Left kidney (tissue), 8 donors: ENCODE measurements around the gene ZFR. TPM values are rescaled to one million over a fixed set of nuclear protein-coding genes. Genes with fewer than 3 reads are reported as not detected.

Experiments
- DNase-seq: peaks from one replicate; pipeline ENCODE4 v3.0.0-alpha.2; 2013
- long read RNA-seq, 8 donors: transcript quantifications; one replicate each; lab custom pipeline, GENCODE V29; 2026
- polyA plus RNA-seq: library from polyadenylated mRNA; unstranded; fragments of 120-200 nt; gene quantifications from one replicate; pipeline ENCODE4 v1.2.1, GENCODE V29; 2013; ENCODE audit not compliant: insufficient read length

ZFR gene
- polyA plus RNA-seq, result 134 TPM
- long read RNA-seq, donor 1, transcript ZFR-204 (6 exons, 1,159 nt), result major isoform, 5 of 42 reads
- long read RNA-seq, donor 1, partial matches to known transcripts, result 33 of 42 reads
- long read RNA-seq, donor 1, other reads (novel, unspliced or antisense), result 0 of 42 reads
- long read RNA-seq, donor 2, full-length matches to known transcripts, result 24 of 52 reads
- long read RNA-seq, donor 2, partial matches to known transcripts, result 28 of 52 reads
- long read RNA-seq, donor 2, other reads (novel, unspliced or antisense), result 0 of 52 reads
- long read RNA-seq, donor 3, full-length matches to known transcripts, result 18 of 36 reads
- long read RNA-seq, donor 3, partial matches to known transcripts, result 18 of 36 reads
- long read RNA-seq, donor 3, other reads (novel, unspliced or antisense), result 0 of 36 reads
- long read RNA-seq, donor 4, partial matches to known transcripts, result 0 of 1 reads
- long read RNA-seq, donor 4, other reads (novel, unspliced or antisense), result 0 of 1 reads
- long read RNA-seq, donor 5, full-length matches to known transcripts, result 23 of 41 reads
- long read RNA-seq, donor 5, partial matches to known transcripts, result 18 of 41 reads
- long read RNA-seq, donor 5, other reads (novel, unspliced or antisense), result 0 of 41 reads
- long read RNA-seq, donor 6, full-length matches to known transcripts, result 15 of 39 reads
- long read RNA-seq, donor 6, partial matches to known transcripts, result 24 of 39 reads
- long read RNA-seq, donor 6, other reads (novel, unspliced or antisense), result 0 of 39 reads
- long read RNA-seq, donor 7, full-length matches to known transcripts, result 24 of 1,002 reads
- long read RNA-seq, donor 7, partial matches to known transcripts, result 399 of 1,002 reads
- long read RNA-seq, donor 7, other reads (novel, unspliced or antisense), result 579 of 1,002 reads
- long read RNA-seq, donor 8, full-length matches to known transcripts, result 10 of 21 reads
- long read RNA-seq, donor 8, partial matches to known transcripts, result 11 of 21 reads
- long read RNA-seq, donor 8, other reads (novel, unspliced or antisense), result 0 of 21 reads

GRCh38 chr5:32444431-32445286 lies at the start of gene ZFR:
Gene ZFR (minus strand): TSS chr5:32444740. CDS start chr5:32444658, 82 bp downstream.
- DNase-seq, result peak; percentile 91

- no peak for DNase-seq
Observed at GRCh38 chr5:32490972-32491557, 46.5 kb upstream of the ZFR start.

DNA sequence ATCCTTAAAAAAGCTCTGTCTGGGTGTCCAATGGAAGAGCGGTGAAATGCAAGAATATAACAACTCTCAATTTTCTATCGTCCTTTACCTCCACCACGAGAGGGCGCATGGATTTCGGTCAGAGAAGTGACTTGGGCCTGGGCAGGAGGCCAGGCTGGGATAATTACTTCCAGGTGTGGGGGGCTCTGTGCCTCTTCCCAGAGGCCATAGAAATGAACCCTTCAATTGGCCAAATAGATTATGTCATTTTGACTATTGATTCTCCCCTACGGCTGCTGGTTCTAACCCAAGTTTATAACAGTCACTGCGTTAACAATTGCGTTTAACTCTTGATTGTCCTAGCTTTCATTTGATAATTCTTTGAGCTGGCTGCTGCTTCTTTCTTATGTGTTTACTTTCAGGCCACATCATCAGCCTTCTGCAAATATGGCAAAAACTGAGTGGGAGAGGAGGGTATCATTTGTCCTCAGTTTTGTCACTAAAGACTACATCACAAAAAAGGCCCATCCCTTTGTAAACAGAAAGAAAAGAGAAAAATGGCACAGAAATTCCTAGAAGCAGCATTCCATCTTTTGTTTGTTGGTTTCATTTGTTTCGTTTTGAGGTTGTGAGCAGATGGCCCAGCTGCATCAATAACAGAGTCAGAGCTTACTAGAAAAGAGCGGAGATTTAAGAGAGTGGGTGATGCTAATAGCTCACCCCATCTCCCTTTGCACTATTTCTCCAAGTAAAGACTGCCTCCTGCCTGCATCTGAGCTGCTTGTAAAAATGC lies 45.4 kb upstream of the ZFR start:
- DNase-seq, result peak; percentile 83

DNA sequence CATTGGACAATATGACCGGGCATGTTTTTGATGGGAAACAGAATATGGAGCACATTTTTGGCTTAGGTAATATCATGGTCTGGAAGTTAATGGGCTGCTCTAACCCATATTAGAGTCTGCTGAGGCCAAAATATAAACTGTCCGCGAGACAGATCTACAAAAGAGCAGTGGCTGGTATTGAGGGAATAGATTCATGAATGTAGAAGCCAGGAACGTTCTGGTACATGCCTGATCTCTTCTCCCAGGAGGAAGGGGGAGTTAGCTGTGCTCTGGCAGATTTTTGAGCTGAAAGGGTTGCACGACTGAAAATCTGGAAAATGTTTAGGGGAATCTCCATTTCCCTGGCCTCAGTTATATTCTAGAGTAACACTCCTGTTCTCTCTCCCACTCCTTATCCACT lies 42.9 kb upstream of the ZFR start:
- no peak for DNase-seq

DNA sequence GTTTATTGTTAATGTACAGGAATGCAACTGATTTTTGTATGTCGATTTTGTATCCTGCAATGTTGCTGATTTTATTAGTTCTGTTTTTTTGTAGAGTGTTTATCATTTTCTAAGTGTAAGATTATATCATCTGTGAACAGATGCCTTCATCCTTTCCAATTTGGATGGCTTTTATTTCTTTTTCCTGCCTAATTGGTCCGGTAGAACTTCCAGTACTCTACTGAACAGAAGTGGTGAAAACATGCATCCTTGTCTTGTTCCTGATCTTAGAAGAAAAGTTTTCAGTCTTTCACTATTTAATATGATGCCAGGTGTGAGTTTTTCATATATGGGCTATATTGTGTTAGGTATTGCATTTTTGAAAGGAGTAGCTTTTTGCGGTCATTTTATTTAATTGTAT lies 42.5 kb upstream of the ZFR start:
- no peak for DNase-seq

GRCh38 chr5:32482193-32482592 lies 37.7 kb upstream of the ZFR start:
- DNase-seq, result no peak

DNA sequence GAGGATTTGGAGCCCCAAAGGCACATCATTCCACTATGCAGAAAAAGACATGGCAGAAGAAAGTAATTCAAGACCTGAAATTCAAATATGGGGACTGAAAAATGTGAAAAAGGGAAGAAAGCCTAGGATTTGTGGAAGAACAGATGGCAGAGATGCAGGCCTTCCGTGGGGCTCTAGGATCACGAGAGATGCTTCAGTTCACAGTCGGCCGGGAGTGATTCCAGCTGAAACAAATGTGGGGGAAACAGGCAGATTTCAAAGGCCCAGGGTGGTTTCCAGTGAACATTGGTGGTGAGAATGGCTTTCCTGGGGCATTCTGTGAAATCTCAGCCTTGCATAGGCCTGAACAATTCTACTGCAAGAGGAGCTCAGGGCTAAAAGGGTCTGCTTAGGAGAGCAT lies 34.6 kb upstream of the ZFR start:
- no peak for DNase-seq

DNA sequence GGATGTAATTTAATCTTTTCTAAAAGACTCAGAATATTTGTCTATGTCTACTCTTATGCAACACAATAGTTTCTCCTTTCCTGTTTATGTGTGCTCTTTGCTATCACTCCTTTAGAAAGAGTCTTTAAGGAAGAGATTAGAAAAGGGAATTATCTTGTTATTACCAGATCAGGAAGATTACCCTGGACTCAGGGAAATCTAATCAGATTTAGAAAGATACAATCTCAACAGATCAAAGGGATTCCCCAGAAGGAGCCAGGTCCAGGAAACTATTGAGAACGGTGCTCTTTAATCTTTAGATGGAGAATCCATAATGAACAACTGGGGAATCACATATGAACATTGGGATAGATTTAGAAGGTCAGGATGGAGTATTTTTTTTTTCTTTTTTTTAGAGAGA lies 32.4 kb upstream of the ZFR start:
- DNase-seq, result no peak

DNA sequence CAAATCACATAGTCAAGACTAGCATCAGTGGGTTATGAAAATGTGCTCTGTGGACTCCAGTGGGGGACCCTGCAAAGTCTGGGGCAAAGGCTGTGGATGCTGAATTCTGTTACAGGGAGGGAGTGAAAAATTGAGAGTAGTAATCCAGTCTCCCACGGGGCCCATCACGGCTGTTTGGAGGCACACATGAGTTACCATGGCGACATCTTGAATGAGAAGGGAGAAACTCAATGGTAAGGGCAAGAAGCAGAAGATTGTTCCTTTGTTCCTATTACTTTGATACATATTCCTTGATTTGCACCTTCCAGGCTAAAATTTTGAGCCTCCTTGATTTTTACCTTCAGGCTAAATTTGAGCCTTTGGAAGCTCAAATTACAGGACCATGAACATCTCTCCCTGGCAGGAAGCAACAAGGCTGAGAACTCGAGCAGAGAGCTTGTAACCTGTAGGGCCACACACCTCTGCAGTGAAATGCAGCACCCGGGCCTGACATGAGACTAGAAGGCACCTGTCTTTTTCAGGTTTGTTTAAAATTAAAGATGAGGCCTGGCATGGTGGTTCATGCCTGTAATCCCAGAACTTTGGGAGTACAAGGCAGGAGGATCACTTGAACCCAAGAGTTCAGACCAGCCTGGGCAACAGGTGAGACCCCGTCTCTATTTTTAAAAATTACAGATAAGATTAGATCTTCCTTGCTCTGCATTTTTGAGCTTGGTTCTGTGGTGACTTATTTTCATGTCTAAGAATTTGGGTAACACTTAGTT lies 31.0 kb upstream of the ZFR start:
- DNase-seq, result no peak

GRCh38 chr5:32474209-32474854 lies 29.8 kb upstream of the ZFR start:
- peak; percentile 12 for DNase-seq

GRCh38 chr5:32473072-32473471 lies 28.5 kb upstream of the ZFR start:
- no peak for DNase-seq

DNA sequence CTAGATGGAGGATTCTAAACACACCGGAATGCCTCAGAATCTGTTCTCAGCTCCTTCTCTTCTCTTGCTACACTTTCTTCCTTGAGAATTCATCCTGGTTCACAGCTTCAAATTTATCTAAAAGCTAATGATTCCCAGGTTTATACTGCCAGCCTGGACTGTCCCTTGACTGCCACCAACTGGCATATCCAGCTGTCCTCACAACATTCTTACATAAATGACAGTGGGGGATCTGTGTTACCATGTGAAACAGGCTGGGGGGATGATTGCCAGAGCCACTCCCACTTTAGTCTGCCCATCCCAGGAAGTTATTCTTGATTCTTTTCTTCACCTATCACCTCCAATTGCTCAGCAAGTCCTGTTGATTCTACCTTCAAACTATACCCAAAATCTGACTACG lies 27.2 kb upstream of the ZFR start:
- DNase-seq, result no peak

- DNase-seq, result no peak
Observed at GRCh38 chr5:32465076-32465475, 20.5 kb upstream of the ZFR start.

- DNase-seq, result no peak
Observed at GRCh38 chr5:32462618-32463017, 18.1 kb upstream of the ZFR start.

- no peak for DNase-seq
Observed at GRCh38 chr5:32461441-32462120, 17.0 kb upstream of the ZFR start.

GRCh38 chr5:32460702-32461101 lies 16.2 kb upstream of the ZFR start:
- DNase-seq, result no peak

DNA sequence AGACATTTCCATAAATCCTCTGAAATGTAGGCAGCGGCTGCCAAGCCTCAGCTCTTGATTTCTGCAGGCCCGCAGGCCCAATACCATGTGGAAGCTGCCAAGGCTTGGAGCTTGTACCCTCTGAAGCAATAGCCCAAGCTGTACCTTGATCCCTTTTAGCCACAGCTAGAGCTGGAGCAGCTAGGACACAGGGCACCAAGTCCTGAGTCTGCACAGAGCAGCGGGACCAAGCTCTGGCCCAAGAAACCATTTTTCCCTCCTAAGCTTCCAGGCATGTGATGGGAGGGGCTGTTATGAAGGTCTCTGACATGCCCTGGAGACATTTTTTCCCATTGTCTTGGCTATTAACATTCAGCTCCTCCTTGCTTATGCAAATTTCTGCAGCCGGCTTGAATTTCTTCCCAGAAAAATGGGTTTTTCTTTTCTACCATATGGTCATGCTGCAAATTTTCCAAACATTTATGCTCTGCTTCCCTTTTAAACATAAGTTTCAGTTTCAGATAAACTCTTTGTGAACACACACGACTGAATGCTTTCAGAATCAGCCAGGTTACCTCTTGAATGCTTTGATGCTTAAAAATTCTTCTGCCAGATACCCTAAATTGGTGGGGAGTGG lies 14.4 kb upstream of the ZFR start:
- DNase-seq, result no peak

- no peak for DNase-seq
Observed at GRCh38 chr5:32455311-32455710, 10.8 kb upstream of the ZFR start.
